Measurements from ENCODE around the gene SFTA2.
"Not testable (repeated sequence)": the region's sequence is repeated elsewhere in the genome, so short reads cannot be mapped to it uniquely, and the experiment has no call there.

Gene SFTA2

DNA sequence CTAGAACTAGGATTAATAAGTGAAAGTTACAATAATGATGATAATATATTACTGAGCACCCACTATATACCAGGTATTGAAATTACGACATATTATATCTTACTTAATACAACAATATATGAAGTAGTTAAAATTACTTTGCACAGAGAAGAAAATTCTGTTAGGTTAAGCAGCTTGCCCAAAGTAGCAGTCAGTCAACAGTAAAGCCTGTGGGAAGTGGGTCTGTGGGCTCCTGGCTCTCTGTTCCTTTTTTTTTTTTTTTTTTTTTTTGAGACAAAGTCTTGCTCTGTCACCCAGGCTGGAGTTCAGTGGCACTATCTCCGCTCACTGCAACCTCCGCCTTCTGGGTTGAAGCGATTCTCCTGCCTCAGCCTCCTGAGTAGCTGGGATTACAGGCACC lies 28.7 kb downstream of the SFTA2 start:
- Histone ChIP-seq H3K27ac (ENCODE audit: low read depth, low read length) (no peak overlapping the region), H3K9ac (ENCODE audit: low read length) (no peak overlapping the region)

DNA sequence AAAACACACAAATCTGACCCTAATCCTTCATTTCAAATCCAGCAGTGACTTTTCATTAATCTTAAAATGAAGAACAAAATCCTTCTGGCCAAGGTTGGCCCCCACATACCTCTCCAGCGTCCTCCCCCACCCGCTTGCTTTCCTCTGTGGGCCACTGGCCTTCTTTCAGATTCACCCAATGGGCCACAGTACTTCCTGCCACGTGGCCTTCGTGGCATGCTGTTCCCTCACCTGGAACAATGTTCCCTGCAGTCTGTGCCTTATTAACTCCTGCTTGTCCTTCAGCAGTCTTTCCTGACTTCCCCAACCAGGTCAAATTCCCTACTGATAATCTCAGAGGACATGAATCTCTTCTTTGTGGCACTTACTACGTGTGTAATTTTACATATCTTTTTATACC lies 29.3 kb downstream of the SFTA2 start:
- Histone ChIP-seq H3K4me1 (ENCODE audit: control insufficient read depth, insufficient read depth, low read length) (no peaks in the 10 kb centered on the region), H3K27ac (ENCODE audit: low read depth, low read length) (no peak overlapping the region), H3K4me3 (ENCODE audit: low read length) (no peak overlapping the region), H3K9ac (ENCODE audit: low read length) (no peak overlapping the region), H3K36me3 (ENCODE audit: control insufficient read depth, insufficient read depth, low read length) (peaks cover 14% of the 10 kb centered on the region), H3K27me3 (ENCODE audit: control insufficient read depth, insufficient read depth, low read length) (no peaks in the 10 kb centered on the region)

More for the DNA sequence above, 28.7 kb downstream of the SFTA2 start:
- Histone ChIP-seq H3K4me1 (ENCODE audit: control insufficient read depth, insufficient read depth, low read length) (no peaks in the 10 kb centered on the region), H3K27me3 (ENCODE audit: control insufficient read depth, insufficient read depth, low read length) (no peaks in the 10 kb centered on the region), H3K4me3 (ENCODE audit: low read length) (no peak overlapping the region), H3K36me3 (ENCODE audit: control insufficient read depth, insufficient read depth, low read length) (peaks cover 11% of the 10 kb centered on the region)

DNA sequence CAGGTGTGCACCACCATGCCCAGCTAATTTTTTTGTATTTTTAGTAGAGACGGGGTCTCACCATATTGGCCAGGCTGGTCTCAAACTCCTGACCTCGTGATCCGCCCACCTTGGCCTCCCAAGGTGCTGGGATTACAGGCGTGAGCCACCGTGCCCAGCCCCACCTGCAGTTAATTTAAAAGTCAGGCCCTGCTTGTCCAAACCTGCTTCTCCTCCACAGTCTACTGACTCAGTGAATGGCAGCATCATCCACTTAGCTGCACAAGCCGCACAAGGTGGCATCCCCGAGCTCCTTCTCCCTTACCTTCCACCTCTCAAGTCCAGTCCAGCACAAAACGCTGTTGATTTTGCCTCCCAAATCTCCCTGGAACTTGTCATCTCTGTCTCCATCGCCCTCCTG lies 29.8 kb downstream of the SFTA2 start:
- H3K4me3 ChIP-seq (ENCODE audit: low read length); H3K4me1 ChIP-seq (ENCODE audit: control insufficient read depth, insufficient read depth, low read length); H3K27me3 ChIP-seq (ENCODE audit: control insufficient read depth, insufficient read depth, low read length); H3K9ac ChIP-seq (ENCODE audit: low read length); H3K27ac ChIP-seq (ENCODE audit: low read depth, low read length): not testable (repeated sequence)
- H3K36me3 ChIP-seq (ENCODE audit: control insufficient read depth, insufficient read depth, low read length): peaks cover 18% of the 10 kb centered on the region

DNA sequence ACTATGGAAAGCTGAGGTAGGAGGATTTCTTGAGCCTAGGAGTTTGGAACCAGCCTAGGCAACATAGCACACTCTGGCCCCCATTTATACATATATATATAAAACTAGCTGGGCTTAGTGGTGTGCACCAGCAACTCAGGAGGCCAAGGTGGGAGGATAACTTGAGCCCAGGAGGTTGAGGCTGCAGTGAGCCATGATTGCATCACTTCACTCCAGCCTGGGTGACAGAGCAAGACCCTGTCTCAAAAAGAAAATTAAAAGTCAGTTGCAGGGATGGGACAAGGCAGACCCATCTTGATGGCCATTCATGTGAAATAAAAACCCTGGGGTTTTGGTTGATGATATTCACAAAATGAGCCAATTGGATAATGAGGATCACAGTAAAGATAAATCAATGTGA lies 30.5 kb downstream of the SFTA2 start:
- Histone ChIP-seq H3K36me3 (ENCODE audit: control insufficient read depth, insufficient read depth, low read length) (peaks cover 18% of the 10 kb centered on the region), H3K27me3 (ENCODE audit: control insufficient read depth, insufficient read depth, low read length) (no peaks in the 10 kb centered on the region), H3K27ac (ENCODE audit: low read depth, low read length) (no peak overlapping the region), H3K4me1 (ENCODE audit: control insufficient read depth, insufficient read depth, low read length) (no peaks in the 10 kb centered on the region), H3K9ac (ENCODE audit: low read length) (no peak overlapping the region), H3K4me3 (ENCODE audit: low read length) (no peak overlapping the region)

DNA sequence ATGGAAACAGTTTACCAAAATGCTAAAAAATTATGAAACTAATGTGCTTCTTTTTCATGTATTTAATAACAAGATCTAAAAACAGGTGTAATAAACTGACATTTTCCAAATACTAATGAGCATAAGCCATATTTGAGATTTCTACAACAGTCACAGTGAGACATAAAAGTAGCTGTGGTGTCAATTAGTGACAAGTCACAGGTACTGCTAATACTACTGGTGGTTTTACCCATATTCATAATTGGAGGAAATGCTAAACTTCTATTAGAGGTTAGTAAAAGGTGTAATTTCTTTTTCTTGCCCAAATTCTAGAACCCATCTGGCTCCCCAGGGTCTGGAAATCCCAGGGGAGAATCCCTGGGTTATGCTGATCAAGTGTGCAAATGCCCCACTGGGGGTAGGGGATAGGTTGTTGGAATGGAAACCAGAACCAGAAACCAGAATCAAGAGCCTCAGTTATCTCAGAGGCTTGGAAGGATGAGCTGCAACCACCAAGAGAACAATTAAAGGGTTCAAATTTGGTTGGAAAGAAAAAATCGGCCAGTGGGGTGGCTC lies 31.0 kb downstream of the SFTA2 start:
- H3K27ac ChIP-seq (ENCODE audit: low read depth, low read length): no peak overlapping the region
- H3K36me3 ChIP-seq (ENCODE audit: control insufficient read depth, insufficient read depth, low read length): peaks cover 21% of the 10 kb centered on the region
- no peak overlapping the region for H3K9ac ChIP-seq (ENCODE audit: low read length)
- H3K27me3 ChIP-seq (ENCODE audit: control insufficient read depth, insufficient read depth, low read length): no peaks in the 10 kb centered on the region
- H3K4me3 ChIP-seq (ENCODE audit: low read length): no peak overlapping the region
- H3K4me1 ChIP-seq (ENCODE audit: control insufficient read depth, insufficient read depth, low read length): no peaks in the 10 kb centered on the region

DNA sequence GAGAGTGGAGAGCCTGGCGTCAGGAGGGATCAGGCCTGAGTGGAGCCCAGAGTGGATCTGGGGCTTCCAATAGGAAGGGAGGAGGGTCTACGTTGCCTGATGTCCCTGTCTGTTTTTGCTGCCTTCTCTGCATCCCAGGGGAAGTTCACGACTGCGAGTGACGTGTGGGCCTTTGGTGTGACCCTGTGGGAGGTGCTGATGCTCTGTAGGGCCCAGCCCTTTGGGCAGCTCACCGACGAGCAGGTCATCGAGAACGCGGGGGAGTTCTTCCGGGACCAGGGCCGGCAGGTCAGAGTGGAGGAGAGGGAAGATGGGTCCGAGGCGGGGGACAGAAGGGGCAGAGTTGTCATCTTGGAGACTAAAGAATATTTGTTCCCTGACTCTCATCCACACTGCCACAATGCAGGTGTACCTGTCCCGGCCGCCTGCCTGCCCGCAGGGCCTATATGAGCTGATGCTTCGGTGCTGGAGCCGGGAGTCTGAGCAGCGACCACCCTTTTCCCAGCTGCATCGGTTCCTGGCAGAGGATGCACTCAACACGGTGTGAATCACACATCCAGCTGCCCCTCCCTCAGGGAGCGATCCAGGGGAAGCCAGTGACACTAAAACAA lies 33.1 kb downstream of the SFTA2 start:
- Histone ChIP-seq H3K4me1 (ENCODE audit: control insufficient read depth, insufficient read depth, low read length) (no peaks in the 10 kb centered on the region), H3K9ac (ENCODE audit: low read length) (no peak overlapping the region), H3K27ac (ENCODE audit: low read depth, low read length) (no peak overlapping the region), H3K4me3 (ENCODE audit: low read length) (no peak overlapping the region), H3K36me3 (ENCODE audit: control insufficient read depth, insufficient read depth, low read length) (peaks cover 40% of the 10 kb centered on the region), H3K27me3 (ENCODE audit: control insufficient read depth, insufficient read depth, low read length) (no peaks in the 10 kb centered on the region)

DNA sequence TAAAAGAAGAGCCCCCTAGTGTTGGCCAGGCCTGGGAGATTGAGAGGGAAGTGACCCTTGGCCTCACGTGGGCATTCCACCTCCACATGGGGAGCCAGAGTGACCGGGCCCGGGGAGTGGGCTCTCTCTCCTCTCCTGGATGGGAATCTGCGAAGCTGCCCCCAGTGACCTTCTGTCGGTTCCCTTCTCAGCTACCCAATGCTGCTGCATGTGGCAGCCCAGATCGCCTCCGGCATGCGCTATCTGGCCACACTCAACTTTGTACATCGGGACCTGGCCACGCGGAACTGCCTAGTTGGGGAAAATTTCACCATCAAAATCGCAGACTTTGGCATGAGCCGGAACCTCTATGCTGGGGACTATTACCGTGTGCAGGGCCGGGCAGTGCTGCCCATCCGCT lies 34.1 kb downstream of the SFTA2 start:
- Histone ChIP-seq H3K9ac (ENCODE audit: low read length) (no peak overlapping the region), H3K4me1 (ENCODE audit: control insufficient read depth, insufficient read depth, low read length) (no peaks in the 10 kb centered on the region), H3K27ac (ENCODE audit: low read depth, low read length) (no peak overlapping the region), H3K4me3 (ENCODE audit: low read length) (no peak overlapping the region), H3K27me3 (ENCODE audit: control insufficient read depth, insufficient read depth, low read length) (no peaks in the 10 kb centered on the region), H3K36me3 (ENCODE audit: control insufficient read depth, insufficient read depth, low read length) (peaks cover 44% of the 10 kb centered on the region)

DNA sequence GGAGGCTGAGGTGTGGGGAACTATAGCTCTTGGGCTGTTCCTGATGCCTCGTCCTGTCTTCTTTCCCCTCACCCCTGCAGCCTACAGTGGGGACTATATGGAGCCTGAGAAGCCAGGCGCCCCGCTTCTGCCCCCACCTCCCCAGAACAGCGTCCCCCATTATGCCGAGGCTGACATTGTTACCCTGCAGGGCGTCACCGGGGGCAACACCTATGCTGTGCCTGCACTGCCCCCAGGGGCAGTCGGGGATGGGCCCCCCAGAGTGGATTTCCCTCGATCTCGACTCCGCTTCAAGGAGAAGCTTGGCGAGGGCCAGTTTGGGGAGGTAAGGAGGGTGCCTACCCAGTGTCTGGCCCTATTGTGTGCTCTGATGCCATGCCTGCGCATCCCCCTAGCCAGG lies 35.4 kb downstream of the SFTA2 start:
- H3K36me3 ChIP-seq (ENCODE audit: control insufficient read depth, insufficient read depth, low read length): peaks cover 54% of the 10 kb centered on the region
- H3K9ac ChIP-seq (ENCODE audit: low read length): no peak overlapping the region
- no peak overlapping the region for H3K27ac ChIP-seq (ENCODE audit: low read depth, low read length)
- H3K4me3 ChIP-seq (ENCODE audit: low read length): no peak overlapping the region
- no peaks in the 10 kb centered on the region for H3K4me1 ChIP-seq (ENCODE audit: control insufficient read depth, insufficient read depth, low read length)
- H3K27me3 ChIP-seq (ENCODE audit: control insufficient read depth, insufficient read depth, low read length): no peaks in the 10 kb centered on the region

DNA sequence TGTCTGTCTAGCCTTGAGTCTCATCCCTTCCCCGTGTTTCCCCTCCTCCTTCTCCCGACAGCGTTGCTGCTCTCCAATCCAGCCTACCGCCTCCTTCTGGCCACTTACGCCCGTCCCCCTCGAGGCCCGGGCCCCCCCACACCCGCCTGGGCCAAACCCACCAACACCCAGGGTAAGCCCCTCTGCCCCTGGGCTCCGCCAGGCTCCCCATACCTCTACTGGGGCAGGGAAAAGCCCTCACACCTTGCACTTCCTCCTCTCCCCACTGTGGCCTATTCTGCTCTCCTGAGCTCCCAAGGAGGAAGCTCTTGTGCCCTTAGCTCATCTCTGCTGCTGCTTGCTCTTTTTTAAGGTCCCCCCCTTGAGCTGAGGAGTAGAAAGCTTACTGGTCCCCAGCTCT lies 36.6 kb downstream of the SFTA2 start:
- H3K9ac ChIP-seq (ENCODE audit: low read length): no peak overlapping the region
- H3K4me3 ChIP-seq (ENCODE audit: low read length): no peak overlapping the region
- H3K36me3 ChIP-seq (ENCODE audit: control insufficient read depth, insufficient read depth, low read length): peaks cover 62% of the 10 kb centered on the region
- no peaks in the 10 kb centered on the region for H3K27me3 ChIP-seq (ENCODE audit: control insufficient read depth, insufficient read depth, low read length)
- no peak overlapping the region for H3K27ac ChIP-seq (ENCODE audit: low read depth, low read length)
- H3K4me1 ChIP-seq (ENCODE audit: control insufficient read depth, insufficient read depth, low read length): peaks cover 2% of the 10 kb centered on the region

DNA sequence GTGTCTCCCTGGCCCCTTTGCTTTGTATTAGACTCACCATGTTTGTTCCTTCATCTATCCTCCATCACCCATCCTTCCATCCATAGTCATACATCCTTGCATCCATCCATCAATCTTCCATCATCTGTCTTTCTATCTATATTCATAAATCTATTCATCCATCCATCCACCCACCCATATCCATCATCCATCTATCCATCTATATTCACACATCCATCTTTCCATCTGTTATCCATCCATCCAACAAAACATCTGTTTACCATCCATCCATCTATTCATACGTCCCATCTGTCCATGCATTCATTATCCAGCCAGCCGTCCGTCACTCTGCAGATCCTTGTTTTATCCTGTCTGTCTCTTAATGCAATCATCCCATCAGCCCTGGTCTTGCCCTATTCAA lies 37.0 kb downstream of the SFTA2 start:
- H3K4me1 ChIP-seq (ENCODE audit: control insufficient read depth, insufficient read depth, low read length): peaks cover 4% of the 10 kb centered on the region
- peaks cover 65% of the 10 kb centered on the region for H3K36me3 ChIP-seq (ENCODE audit: control insufficient read depth, insufficient read depth, low read length)
- no peak overlapping the region for H3K9ac ChIP-seq (ENCODE audit: low read length)
- no peak overlapping the region for H3K27ac ChIP-seq (ENCODE audit: low read depth, low read length)
- H3K27me3 ChIP-seq (ENCODE audit: control insufficient read depth, insufficient read depth, low read length): no peaks in the 10 kb centered on the region
- no peak overlapping the region for H3K4me3 ChIP-seq (ENCODE audit: low read length)

DNA sequence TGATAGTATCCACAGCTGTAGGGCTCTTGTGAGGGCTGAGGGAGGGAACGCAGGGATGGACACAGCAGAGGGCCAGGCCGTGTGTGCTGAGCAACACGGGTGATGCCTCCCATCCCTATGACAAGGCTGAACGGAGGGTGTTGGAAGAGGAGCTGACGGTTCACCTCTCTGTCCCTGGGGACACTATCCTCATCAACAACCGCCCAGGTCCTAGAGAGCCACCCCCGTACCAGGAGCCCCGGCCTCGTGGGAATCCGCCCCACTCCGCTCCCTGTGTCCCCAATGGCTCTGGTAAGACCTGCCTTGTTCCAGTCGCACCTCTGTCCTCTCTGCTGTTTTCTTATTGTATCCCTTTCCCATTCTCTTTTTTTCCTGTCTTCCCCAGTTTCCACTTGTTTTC lies 37.6 kb downstream of the SFTA2 start:
- Histone ChIP-seq H3K27me3 (ENCODE audit: control insufficient read depth, insufficient read depth, low read length) (no peaks in the 10 kb centered on the region), H3K27ac (ENCODE audit: low read depth, low read length) (no peak overlapping the region), H3K36me3 (ENCODE audit: control insufficient read depth, insufficient read depth, low read length) (peaks cover 68% of the 10 kb centered on the region), H3K9ac (ENCODE audit: low read length) (no peak overlapping the region), H3K4me1 (ENCODE audit: control insufficient read depth, insufficient read depth, low read length) (peaks cover 5% of the 10 kb centered on the region), H3K4me3 (ENCODE audit: low read length) (no peak overlapping the region)

DNA sequence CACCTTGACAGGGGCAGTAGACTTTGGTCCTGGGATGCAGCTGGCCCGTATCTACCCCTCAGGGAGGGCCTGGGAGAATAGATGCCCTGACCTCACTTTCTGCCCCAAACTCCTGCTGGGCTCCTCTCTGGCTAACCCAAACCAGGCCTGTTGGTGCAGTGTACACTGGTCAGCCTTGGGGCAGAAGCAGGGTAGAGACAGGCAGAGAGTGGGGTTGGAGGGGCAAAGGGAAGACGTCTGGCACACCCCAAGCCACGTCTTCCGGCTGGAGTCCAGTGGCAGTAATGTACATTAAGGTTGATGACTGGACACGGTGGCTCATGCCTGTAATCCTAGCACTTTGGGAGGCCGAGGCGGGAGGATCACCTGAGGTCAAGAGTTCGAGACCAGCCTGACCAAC lies 38.3 kb downstream of the SFTA2 start:
- H3K36me3 ChIP-seq (ENCODE audit: control insufficient read depth, insufficient read depth, low read length): peaks cover 61% of the 10 kb centered on the region
- no peak overlapping the region for H3K9ac ChIP-seq (ENCODE audit: low read length)
- peaks cover 5% of the 10 kb centered on the region for H3K4me1 ChIP-seq (ENCODE audit: control insufficient read depth, insufficient read depth, low read length)
- H3K27me3 ChIP-seq (ENCODE audit: control insufficient read depth, insufficient read depth, low read length): no peaks in the 10 kb centered on the region
- no peak overlapping the region for H3K27ac ChIP-seq (ENCODE audit: low read depth, low read length)
- H3K4me3 ChIP-seq (ENCODE audit: low read length): no peak overlapping the region

DNA sequence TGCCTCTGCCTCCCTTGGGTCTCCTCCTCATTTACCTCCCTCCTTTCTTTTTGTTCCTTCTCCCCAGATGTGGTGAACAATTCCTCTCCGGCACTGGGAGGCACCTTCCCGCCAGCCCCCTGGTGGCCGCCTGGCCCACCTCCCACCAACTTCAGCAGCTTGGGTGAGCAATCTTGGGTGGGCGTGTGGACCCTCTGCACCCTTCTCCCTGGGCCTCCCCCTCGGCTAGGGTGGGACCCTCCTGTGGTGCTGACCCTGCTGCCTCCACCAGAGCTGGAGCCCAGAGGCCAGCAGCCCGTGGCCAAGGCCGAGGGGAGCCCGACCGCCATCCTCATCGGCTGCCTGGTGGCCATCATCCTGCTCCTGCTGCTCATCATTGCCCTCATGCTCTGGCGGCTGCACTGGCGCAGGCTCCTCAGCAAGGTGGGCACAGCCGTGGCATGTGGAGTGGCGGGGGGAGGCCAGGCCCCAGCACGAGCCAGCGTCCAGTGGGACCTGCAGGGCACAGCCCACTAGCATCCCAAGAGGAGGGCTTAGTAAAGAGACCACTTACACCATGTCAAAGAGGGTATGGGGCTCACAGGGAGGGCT lies 38.9 kb downstream of the SFTA2 start:
- no peaks in the 10 kb centered on the region for H3K27me3 ChIP-seq (ENCODE audit: control insufficient read depth, insufficient read depth, low read length)
- no peak overlapping the region for H3K9ac ChIP-seq (ENCODE audit: low read length)
- H3K36me3 ChIP-seq (ENCODE audit: control insufficient read depth, insufficient read depth, low read length): peaks cover 55% of the 10 kb centered on the region
- H3K4me3 ChIP-seq (ENCODE audit: low read length): no peak overlapping the region
- no peak overlapping the region for H3K27ac ChIP-seq (ENCODE audit: low read depth, low read length)
- peaks cover 5% of the 10 kb centered on the region for H3K4me1 ChIP-seq (ENCODE audit: control insufficient read depth, insufficient read depth, low read length)
